ENCODE measurements around the gene RNU1-2.
A peak's percentile ranks its signal among the peaks of the same experiment; 100 is the strongest.
"Not testable (repeated sequence)": the region's sequence is repeated elsewhere in the genome, so short reads cannot be mapped to it uniquely, and the experiment has no call there.

Gene RNU1-2

DNA sequence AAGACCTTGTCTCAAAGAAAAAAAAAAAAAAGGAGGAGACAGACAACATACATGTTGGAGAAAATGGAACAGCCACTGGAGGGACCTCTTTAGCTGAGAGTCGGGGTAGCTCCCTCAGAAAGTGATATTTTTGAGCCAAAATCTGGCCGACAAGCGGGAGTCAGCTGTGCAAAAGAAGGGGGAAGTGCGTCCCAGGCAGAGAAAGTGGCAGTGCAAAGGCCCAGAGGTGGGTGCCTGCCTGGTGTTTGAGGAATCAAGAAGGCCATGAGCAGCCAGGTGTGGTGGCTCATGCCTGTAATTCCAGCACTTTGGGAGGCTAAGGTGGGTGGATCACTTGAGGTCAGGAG lies 19.8 kb downstream of the RNU1-2 start:
- TF ChIP-seq CTCF (conservative IDR thresholded peaks at IDR 0.05; ENCODE audit: low read length) (peak; percentile 48), EZH2phosphoT487 (IDR thresholded peaks at IDR 0.05; ENCODE audit: borderline replicate concordance) (no peak)
- no peaks in the 10 kb centered on the region for H3K9me2 ChIP-seq (replicated peaks; ENCODE audit: low read depth, low read length)
- no peaks in the 10 kb centered on the region for H3K9me3 ChIP-seq (ENCODE audit: insufficient read depth, low read depth, low read length)
- no peak overlapping the region for H3K4me3 ChIP-seq (ENCODE audit: low read length, poor library complexity, severe bottlenecking)
- H3K79me2 ChIP-seq (ENCODE audit: insufficient read depth, low read length) = no peaks in the 10 kb centered on the region
- H3K36me3 ChIP-seq (ENCODE audit: insufficient read depth, low read length) = no peaks in the 10 kb centered on the region
- peaks cover 15% of the 10 kb centered on the region for H3K4me1 ChIP-seq (ENCODE audit: insufficient read depth, low read length, poor library complexity, severe bottlenecking)
- H3F3A ChIP-seq (ENCODE audit: low read depth) = peaks cover 3% of the 10 kb centered on the region; the same call in 1 of the 2 replicates
- H3K27me3 ChIP-seq (ENCODE audit: insufficient read depth, low read length, poor library complexity, severe bottlenecking) = no peaks in the 10 kb centered on the region
- no peak overlapping the region for H3K9ac ChIP-seq (ENCODE audit: low read depth, low read length, poor library complexity, severe bottlenecking)
- no peak overlapping the region for H2AFZ ChIP-seq (ENCODE audit: low read length)
- no peaks in the 10 kb centered on the region for H4K20me1 ChIP-seq (ENCODE audit: insufficient read depth, low read length, poor library complexity, severe bottlenecking)
- H3K4me2 ChIP-seq (ENCODE audit: low read depth, low read length, poor library complexity, severe bottlenecking) = no peak overlapping the region

- H3K4me2 ChIP-seq (ENCODE audit: low read depth, low read length, poor library complexity, severe bottlenecking); H3K36me3 ChIP-seq (ENCODE audit: insufficient read depth, low read length); H3K9me3 ChIP-seq (ENCODE audit: insufficient read depth, low read depth, low read length); H3K9me2 ChIP-seq (replicated peaks; ENCODE audit: low read depth, low read length); H3K9ac ChIP-seq (ENCODE audit: low read depth, low read length, poor library complexity, severe bottlenecking); H3K79me2 ChIP-seq (ENCODE audit: insufficient read depth, low read length); H2AFZ ChIP-seq (ENCODE audit: low read length); H3K27me3 ChIP-seq (ENCODE audit: insufficient read depth, low read length, poor library complexity, severe bottlenecking); H4K20me1 ChIP-seq (ENCODE audit: insufficient read depth, low read length, poor library complexity, severe bottlenecking); H3F3A ChIP-seq (ENCODE audit: low read depth); H3K4me3 ChIP-seq (ENCODE audit: low read length, poor library complexity, severe bottlenecking): not testable (repeated sequence)
- peaks cover 19% of the 10 kb centered on the region for H3K4me1 ChIP-seq (ENCODE audit: insufficient read depth, low read length, poor library complexity, severe bottlenecking)
Measured at GRCh38 chr1:16916036-16916880, 20.5 kb downstream of the RNU1-2 start.

DNA sequence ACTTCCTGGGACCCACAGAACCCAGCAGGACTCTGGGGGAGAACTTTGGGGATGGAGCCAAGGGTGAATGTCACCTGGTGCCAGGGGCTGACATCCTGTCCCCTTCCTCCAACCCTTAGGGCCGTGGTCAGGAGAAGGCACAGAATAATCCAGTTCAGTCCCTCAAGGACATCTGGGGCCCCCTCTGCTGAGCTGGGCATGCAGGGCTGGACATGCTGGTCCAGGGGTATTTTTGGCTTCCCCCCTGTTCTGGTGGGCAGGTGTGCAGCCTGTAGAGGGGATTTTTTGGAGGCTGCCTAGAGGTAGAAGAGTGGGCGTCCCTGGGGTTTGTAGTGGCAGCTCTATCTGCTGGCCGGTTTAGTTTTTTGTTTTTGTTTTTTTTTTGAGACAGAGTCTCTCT lies 22.6 kb downstream of the RNU1-2 start:
- Histone ChIP-seq H3K36me3 (ENCODE audit: insufficient read depth, low read length) (no peaks in the 10 kb centered on the region), H3K9me2 (replicated peaks; ENCODE audit: low read depth, low read length) (no peaks in the 10 kb centered on the region), H2AFZ (ENCODE audit: low read length) (no peak overlapping the region), H3K4me3 (ENCODE audit: low read length, poor library complexity, severe bottlenecking) (no peak overlapping the region), H3K9ac (ENCODE audit: low read depth, low read length, poor library complexity, severe bottlenecking) (no peak overlapping the region), H4K20me1 (ENCODE audit: insufficient read depth, low read length, poor library complexity, severe bottlenecking) (no peaks in the 10 kb centered on the region), H3K4me2 (ENCODE audit: low read depth, low read length, poor library complexity, severe bottlenecking) (no peak overlapping the region), H3K79me2 (ENCODE audit: insufficient read depth, low read length) (peaks cover 7% of the 10 kb centered on the region; the same call in 1 of the 2 replicates), H3K27me3 (ENCODE audit: insufficient read depth, low read length, poor library complexity, severe bottlenecking) (no peaks in the 10 kb centered on the region), H3K4me1 (ENCODE audit: insufficient read depth, low read length, poor library complexity, severe bottlenecking) (peaks cover 26% of the 10 kb centered on the region), H3F3A (ENCODE audit: low read depth) (peaks cover 3% of the 10 kb centered on the region; the same call in 1 of the 2 replicates), H3K9me3 (ENCODE audit: insufficient read depth, low read depth, low read length) (no peaks in the 10 kb centered on the region)
- no peak for TF ChIP-seq CTCF (conservative IDR thresholded peaks at IDR 0.05; ENCODE audit: low read length)
- TF ChIP-seq EZH2phosphoT487 (IDR thresholded peaks at IDR 0.05; ENCODE audit: borderline replicate concordance) = no peak

- H3K79me2 ChIP-seq (ENCODE audit: insufficient read depth, low read length); H3K9ac ChIP-seq (ENCODE audit: low read depth, low read length, poor library complexity, severe bottlenecking); H3K4me3 ChIP-seq (ENCODE audit: low read length, poor library complexity, severe bottlenecking); H3K4me2 ChIP-seq (ENCODE audit: low read depth, low read length, poor library complexity, severe bottlenecking); H3K9me2 ChIP-seq (replicated peaks; ENCODE audit: low read depth, low read length); H3K9me3 ChIP-seq (ENCODE audit: insufficient read depth, low read depth, low read length); H3F3A ChIP-seq (ENCODE audit: low read depth); H3K36me3 ChIP-seq (ENCODE audit: insufficient read depth, low read length); H3K27me3 ChIP-seq (ENCODE audit: insufficient read depth, low read length, poor library complexity, severe bottlenecking); H2AFZ ChIP-seq (ENCODE audit: low read length); H4K20me1 ChIP-seq (ENCODE audit: insufficient read depth, low read length, poor library complexity, severe bottlenecking): not testable (repeated sequence)
- peaks cover 23% of the 10 kb centered on the region for H3K4me1 ChIP-seq (ENCODE audit: insufficient read depth, low read length, poor library complexity, severe bottlenecking)
Measured at GRCh38 chr1:16918936-16919665, 23.3 kb downstream of the RNU1-2 start.
